GM10248 (cell line): ENCODE results near the gene DNAJC27.

ENCODE experiments used
- CTCF ChIA-PET: fragments of 300-600 bp; sonication (Branson Sonifier 250); formaldehyde crosslinking; extraction: SDS; loops from one replicate; lab custom pipeline; 2021; ENCODE audit warnings: antibody characterized with exemption; lab: Yijun Ruan, JAX
- POLR2A ChIA-PET: fragments of 350-650 bp; sonication (Branson Sonifier 250); formaldehyde crosslinking; extraction: SDS; loops from one replicate; lab custom pipeline; 2020; ENCODE audit warnings: antibody characterized with exemption; lab: Yijun Ruan, JAX
- DNase-seq: peaks from one replicate; pipeline ENCODE4 v3.0.0; 2012; ENCODE audit errors: extremely low spot score
- TF ChIP-seq, protein P1 (sequence below): IDR thresholded peaks from 2 replicates; pipeline ENCODE4 v1.5.1; 2012; ENCODE audit warnings: mild to moderate bottlenecking, low read depth; ENCODE audit errors: extremely low read depth, missing control alignments, control extremely low read depth

Gene DNAJC27

DNA sequence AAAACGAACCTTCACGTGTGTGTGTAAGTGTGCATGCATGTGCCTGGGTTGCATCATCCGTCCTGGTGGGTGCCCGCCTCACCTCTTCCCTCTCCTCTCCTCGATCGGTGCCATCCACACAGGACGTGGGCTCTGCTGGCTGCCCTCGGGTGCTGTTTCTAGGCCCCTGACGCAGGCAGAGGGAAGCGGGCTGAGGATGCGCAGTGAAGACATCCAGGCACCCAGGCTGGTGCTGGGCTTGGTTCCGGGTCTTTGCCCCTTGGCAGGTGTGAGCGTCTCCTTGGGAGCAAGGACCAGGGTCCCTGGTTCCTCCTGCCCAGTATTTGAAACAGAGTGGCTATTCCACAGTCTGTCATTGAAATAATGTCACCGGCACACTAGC lies 45.5 kb downstream of the DNAJC27 start:
- ChIA-PET POLR2A (no interaction called here), CTCF (interaction anchor here (0.7 to 1.1 kb wide), 2 partner anchors 9 to 18 kb away, joined by 3 to 4 read pairs; no protein-coding TSS in a partner anchor)
- DNase-seq: no peak
- TF ChIP-seq, protein P1, sequence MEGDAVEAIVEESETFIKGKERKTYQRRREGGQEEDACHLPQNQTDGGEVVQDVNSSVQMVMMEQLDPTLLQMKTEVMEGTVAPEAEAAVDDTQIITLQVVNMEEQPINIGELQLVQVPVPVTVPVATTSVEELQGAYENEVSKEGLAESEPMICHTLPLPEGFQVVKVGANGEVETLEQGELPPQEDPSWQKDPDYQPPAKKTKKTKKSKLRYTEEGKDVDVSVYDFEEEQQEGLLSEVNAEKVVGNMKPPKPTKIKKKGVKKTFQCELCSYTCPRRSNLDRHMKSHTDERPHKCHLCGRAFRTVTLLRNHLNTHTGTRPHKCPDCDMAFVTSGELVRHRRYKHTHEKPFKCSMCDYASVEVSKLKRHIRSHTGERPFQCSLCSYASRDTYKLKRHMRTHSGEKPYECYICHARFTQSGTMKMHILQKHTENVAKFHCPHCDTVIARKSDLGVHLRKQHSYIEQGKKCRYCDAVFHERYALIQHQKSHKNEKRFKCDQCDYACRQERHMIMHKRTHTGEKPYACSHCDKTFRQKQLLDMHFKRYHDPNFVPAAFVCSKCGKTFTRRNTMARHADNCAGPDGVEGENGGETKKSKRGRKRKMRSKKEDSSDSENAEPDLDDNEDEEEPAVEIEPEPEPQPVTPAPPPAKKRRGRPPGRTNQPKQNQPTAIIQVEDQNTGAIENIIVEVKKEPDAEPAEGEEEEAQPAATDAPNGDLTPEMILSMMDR: no peak

DNA sequence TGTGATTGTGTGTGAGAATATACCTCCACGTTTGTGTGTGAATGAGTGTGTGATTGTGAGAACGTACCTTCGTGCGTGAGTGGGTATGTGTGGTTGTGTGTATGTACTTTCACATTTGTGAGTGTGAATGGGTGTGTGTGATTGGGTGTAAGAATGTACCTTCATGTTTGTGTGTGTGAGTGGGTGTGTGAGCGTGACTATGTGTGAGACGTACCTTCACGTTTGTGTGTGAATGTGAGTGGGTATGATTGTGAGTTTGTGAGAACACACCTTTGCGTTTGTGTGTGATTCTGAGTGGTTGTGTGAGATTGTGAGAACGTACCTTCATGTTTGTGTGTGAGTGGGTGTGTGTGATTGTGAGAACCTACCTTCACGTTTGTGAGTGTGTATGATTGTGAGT lies 45.9 kb downstream of the DNAJC27 start:
- TF ChIP-seq, protein P1: no peak
- POLR2A ChIA-PET: no interaction called here
- CTCF ChIA-PET: no interaction called here
- DNase-seq: no peak

DNA sequence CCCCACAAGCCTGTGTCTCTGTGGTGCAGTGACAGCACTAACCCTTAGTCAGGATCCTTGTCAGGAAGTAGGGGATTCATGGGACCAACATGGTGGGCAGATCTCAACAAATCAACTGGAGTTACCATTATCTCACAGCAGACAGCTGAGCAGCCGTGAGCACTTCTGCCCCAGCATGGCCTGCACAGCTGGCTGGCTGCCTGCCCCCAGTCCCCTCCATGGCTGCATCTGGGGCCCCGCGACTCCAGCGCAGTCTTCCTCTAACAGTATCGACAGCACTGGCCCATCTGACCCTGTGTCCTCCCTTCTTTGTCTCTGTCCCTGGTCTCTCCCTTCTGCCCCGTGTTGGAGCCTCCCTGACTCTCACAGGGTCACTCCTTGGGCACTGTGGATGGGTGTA lies 47.0 kb downstream of the DNAJC27 start:
- CTCF ChIA-PET: interaction anchor here (0.8 to 1.9 kb wide), 2 partner anchors 15 to 23 kb away, joined by 3 to 4 read pairs; no protein-coding TSS in a partner anchor
- TF ChIP-seq, protein P1: no peak
- no peak for DNase-seq
- POLR2A ChIA-PET: no interaction called here

DNA sequence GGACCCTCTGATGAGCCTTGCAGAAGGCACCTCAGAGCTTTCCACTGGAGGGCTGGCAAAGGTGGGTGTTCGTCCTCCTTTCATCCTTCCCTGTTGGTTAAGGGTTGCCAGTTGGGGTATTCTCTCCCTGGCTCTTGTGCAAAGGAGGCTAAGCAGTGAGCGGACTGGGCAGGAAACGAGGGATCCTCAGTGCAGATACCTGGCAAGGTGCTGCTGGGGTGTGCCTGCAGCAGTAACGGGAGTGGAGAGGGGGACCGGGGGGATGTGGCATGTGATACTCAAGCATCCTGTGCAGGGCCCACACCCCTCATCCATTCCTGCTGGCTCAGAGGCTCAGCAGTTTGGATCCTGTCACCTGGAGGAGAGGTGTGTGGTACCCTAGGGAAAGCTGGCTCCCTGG lies 47.5 kb downstream of the DNAJC27 start:
- ChIA-PET POLR2A (no interaction called here), CTCF (interaction anchor here (0.8 to 1.9 kb wide), 2 partner anchors 14 to 24 kb away, joined by 3 to 4 read pairs; no protein-coding TSS in a partner anchor)
- DNase-seq: no peak
- TF ChIP-seq, protein P1: no peak

DNA sequence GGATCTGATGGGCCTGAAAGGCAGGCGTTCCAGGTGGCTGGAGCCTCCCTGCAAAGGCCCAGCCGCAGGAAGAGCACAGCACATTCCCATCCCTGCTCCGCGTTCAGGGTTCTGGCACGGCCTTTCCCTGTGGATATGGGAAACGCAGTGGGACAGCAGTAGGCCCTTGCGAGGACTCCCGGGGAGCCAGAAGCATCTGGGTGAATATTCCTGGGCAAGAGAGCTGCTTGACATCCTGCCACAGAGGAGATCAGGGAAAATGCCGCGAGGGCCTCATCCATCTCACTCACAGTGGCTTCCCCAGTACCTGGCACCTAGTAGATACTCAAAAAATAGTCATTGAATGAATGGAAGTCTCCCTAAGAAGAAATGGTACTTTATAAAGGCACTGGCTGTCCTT lies 48.6 kb downstream of the DNAJC27 start:
- ChIA-PET CTCF (interaction anchor here (1.9 kb wide), 1 partner anchor 13 kb away, joined by 4 read pairs; no protein-coding TSS in a partner anchor), POLR2A (no interaction called here)

DNA sequence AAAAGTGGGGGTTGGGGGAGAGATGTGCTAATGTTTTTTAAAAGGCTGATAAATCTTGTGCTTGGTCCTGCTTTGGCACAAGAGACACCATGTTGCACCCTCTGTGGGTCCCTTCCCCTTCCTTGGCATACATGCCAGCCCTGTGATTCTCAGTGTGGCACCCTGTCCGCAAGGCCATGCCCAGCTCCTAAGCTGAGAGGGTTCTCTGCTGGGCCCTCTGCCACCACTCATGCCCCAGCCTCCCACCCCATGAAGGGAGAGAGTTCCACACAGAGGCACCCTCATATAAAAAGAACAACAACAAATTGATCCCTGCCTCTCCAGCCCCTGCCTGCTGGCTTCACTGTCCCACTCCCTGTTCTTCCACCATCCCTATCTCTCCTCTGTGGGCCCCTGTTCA lies 49.2 kb downstream of the DNAJC27 start:
- DNase-seq: no peak
- CTCF ChIA-PET: no interaction called here
- POLR2A ChIA-PET: no interaction called here
- TF ChIP-seq, protein P1: no peak

More for the DNA sequence above, 48.6 kb downstream of the DNAJC27 start:
- TF ChIP-seq, protein P1: no peak
- DNase-seq: no peak
